ENCODE results near the gene PKD2.
"Not testable (repeated sequence)": the region's sequence is repeated elsewhere in the genome, so short reads cannot be mapped to it uniquely, and the experiment has no call there.

The PKD2 gene

GRCh38 chr4:88014386-88014905 lies 7.0 kb downstream of the PKD2 start:
- peaks cover 20% of the 10 kb centered on the region for H3K4me1 ChIP-seq (ENCODE audit: control insufficient read depth, insufficient read depth, low read length)

GRCh38 chr4:88015659-88016295 lies 8.3 kb downstream of the PKD2 start:
- no peaks in the 10 kb centered on the region for H3K36me3 ChIP-seq (ENCODE audit: control insufficient read depth, insufficient read depth, low read length)
- H3K4me3 ChIP-seq (ENCODE audit: low read depth, low read length) = no peak overlapping the region
- no peaks in the 10 kb centered on the region for H3K9me3 ChIP-seq (ENCODE audit: control insufficient read depth, insufficient read depth, low read length)
- H3K4me1 ChIP-seq (ENCODE audit: control insufficient read depth, insufficient read depth, low read length) = peaks cover 14% of the 10 kb centered on the region
- H3K9ac ChIP-seq (ENCODE audit: low read depth, low read length) = no peak overlapping the region
- no peaks in the 10 kb centered on the region for H3K27me3 ChIP-seq (ENCODE audit: control insufficient read depth, insufficient read depth, low read length)

More at GRCh38 chr4:88014386-88014905, 7.0 kb downstream of the PKD2 start:
- no peak overlapping the region for H3K4me3 ChIP-seq (ENCODE audit: low read depth, low read length)
- H3K9me3 ChIP-seq (ENCODE audit: control insufficient read depth, insufficient read depth, low read length) = no peaks in the 10 kb centered on the region
- no peaks in the 10 kb centered on the region for H3K36me3 ChIP-seq (ENCODE audit: control insufficient read depth, insufficient read depth, low read length)
- no peak overlapping the region for H3K9ac ChIP-seq (ENCODE audit: low read depth, low read length)
- H3K27me3 ChIP-seq (ENCODE audit: control insufficient read depth, insufficient read depth, low read length) = no peaks in the 10 kb centered on the region

DNA sequence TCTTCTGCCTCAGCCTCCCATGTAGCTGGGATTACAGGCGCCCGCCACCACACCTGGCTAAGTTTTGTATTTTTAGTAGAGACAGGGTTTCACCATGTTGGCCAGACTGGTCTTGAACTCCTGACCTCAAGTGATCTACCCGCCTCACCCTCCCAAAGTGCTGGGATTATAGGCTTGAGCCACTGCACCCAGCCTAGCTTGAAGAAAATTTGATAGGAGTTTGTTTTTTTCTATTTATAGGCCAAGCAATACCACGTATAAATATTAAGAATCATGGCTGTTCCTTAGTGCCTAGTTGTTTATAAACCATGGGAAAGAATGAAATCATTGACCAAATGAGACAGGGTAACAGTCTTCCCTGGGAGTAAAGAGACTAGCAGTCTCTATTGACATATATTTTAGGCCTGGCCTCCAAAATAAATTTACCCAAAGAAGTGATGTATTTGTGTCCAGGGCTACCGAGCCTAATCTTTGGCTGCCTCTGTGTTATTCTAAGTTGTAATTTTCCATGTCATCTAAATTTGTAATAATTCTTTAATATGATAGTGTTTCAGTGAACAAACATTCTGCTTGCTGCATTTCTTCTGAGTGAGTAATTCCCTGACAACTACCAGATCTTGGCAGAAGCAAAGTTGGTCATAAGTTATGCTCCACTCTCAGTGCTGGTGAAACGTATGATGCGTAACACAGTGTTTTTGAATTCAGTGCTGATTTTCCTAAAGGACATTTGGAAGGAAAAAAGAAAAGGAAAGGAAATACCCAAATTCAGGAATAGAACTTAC lies 10.3 kb downstream of the PKD2 start:
- no peaks in the 10 kb centered on the region for H3K9me3 ChIP-seq (ENCODE audit: control insufficient read depth, insufficient read depth, low read length)
- H3K4me1 ChIP-seq (ENCODE audit: control insufficient read depth, insufficient read depth, low read length) = peaks cover 10% of the 10 kb centered on the region
- peaks cover 4% of the 10 kb centered on the region for H3K36me3 ChIP-seq (ENCODE audit: control insufficient read depth, insufficient read depth, low read length)
- H3K27me3 ChIP-seq (ENCODE audit: control insufficient read depth, insufficient read depth, low read length) = no peaks in the 10 kb centered on the region
- no peak overlapping the region for H3K9ac ChIP-seq (ENCODE audit: low read depth, low read length)
- H3K4me3 ChIP-seq (ENCODE audit: low read depth, low read length) = no peak overlapping the region

- H3K9ac ChIP-seq (ENCODE audit: low read depth, low read length) = no peak overlapping the region
- H3K36me3 ChIP-seq (ENCODE audit: control insufficient read depth, insufficient read depth, low read length) = peaks cover 4% of the 10 kb centered on the region
- H3K9me3 ChIP-seq (ENCODE audit: control insufficient read depth, insufficient read depth, low read length) = no peaks in the 10 kb centered on the region
- H3K4me3 ChIP-seq (ENCODE audit: low read depth, low read length) = no peak overlapping the region
- peaks cover 4% of the 10 kb centered on the region for H3K4me1 ChIP-seq (ENCODE audit: control insufficient read depth, insufficient read depth, low read length)
- H3K27me3 ChIP-seq (ENCODE audit: control insufficient read depth, insufficient read depth, low read length) = no peaks in the 10 kb centered on the region
Measured at GRCh38 chr4:88018466-88018865, 11.0 kb downstream of the PKD2 start.

- Histone ChIP-seq H3K36me3 (ENCODE audit: control insufficient read depth, insufficient read depth, low read length) (peaks cover 4% of the 10 kb centered on the region), H3K27me3 (ENCODE audit: control insufficient read depth, insufficient read depth, low read length) (no peaks in the 10 kb centered on the region), H3K9ac (ENCODE audit: low read depth, low read length) (no peak overlapping the region), H3K4me3 (ENCODE audit: low read depth, low read length) (no peak overlapping the region), H3K4me1 (ENCODE audit: control insufficient read depth, insufficient read depth, low read length) (no peaks in the 10 kb centered on the region), H3K9me3 (ENCODE audit: control insufficient read depth, insufficient read depth, low read length) (peaks cover 9% of the 10 kb centered on the region)
Measured at GRCh38 chr4:88021824-88022223, 14.4 kb downstream of the PKD2 start.

- Histone ChIP-seq H3K36me3 (ENCODE audit: control insufficient read depth, insufficient read depth, low read length) (peaks cover 7% of the 10 kb centered on the region), H3K27me3 (ENCODE audit: control insufficient read depth, insufficient read depth, low read length) (no peaks in the 10 kb centered on the region), H3K4me3 (ENCODE audit: low read depth, low read length) (no peak overlapping the region), H3K9me3 (ENCODE audit: control insufficient read depth, insufficient read depth, low read length) (peaks cover 9% of the 10 kb centered on the region), H3K9ac (ENCODE audit: low read depth, low read length) (no peak overlapping the region), H3K4me1 (ENCODE audit: control insufficient read depth, insufficient read depth, low read length) (no peaks in the 10 kb centered on the region)
Measured at GRCh38 chr4:88022289-88022688, 14.9 kb downstream of the PKD2 start.

DNA sequence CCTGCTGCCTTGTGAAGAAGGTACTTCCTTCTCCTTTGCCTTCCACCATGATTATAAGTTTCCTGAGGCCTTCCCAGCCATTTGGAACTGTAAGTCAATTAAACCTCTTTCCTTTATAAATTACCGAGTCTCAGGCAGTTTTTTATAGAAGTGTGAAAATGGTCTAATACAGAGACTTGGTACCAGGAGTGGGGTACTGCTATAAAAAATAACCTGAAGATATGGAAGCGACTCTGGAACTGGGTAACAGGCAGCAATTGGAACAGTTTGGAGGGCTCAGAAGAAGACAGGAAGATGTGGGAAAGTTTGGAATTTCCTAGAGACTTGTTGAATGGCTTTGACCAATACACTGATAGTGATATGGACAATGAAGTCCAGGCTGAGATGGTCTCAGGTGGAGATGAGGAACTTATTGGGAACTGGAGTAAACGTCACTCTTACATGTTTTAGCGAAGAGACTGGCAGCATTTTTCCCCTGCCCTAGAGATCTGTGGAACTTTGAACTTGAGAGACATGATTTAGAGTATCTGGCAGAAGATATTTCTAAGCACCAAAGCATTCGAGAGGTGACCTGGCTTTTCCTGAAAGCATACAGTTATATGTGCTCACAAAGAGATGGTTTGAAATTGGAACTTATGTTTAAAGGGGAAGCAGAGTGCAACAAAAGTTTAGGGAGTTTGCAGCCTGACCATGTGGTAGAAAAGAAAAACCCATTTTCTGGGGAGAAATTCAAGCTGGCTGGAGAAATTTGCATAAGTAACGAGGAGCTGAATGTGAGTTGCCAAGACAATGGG lies 18.6 kb downstream of the PKD2 start:
- H3K36me3 ChIP-seq (ENCODE audit: control insufficient read depth, insufficient read depth, low read length) = peaks cover 12% of the 10 kb centered on the region
- H3K9me3 ChIP-seq (ENCODE audit: control insufficient read depth, insufficient read depth, low read length); H3K4me1 ChIP-seq (ENCODE audit: control insufficient read depth, insufficient read depth, low read length); H3K4me3 ChIP-seq (ENCODE audit: low read depth, low read length); H3K9ac ChIP-seq (ENCODE audit: low read depth, low read length); H3K27me3 ChIP-seq (ENCODE audit: control insufficient read depth, insufficient read depth, low read length): not testable (repeated sequence)

GRCh38 chr4:88027611-88028608 lies 20.5 kb downstream of the PKD2 start:
- H3K9me3 ChIP-seq (ENCODE audit: control insufficient read depth, insufficient read depth, low read length) = peaks cover 9% of the 10 kb centered on the region
- H3K27me3 ChIP-seq (ENCODE audit: control insufficient read depth, insufficient read depth, low read length) = no peaks in the 10 kb centered on the region
- peaks cover 8% of the 10 kb centered on the region for H3K36me3 ChIP-seq (ENCODE audit: control insufficient read depth, insufficient read depth, low read length)
- no peaks in the 10 kb centered on the region for H3K4me1 ChIP-seq (ENCODE audit: control insufficient read depth, insufficient read depth, low read length)
- no peak overlapping the region for H3K9ac ChIP-seq (ENCODE audit: low read depth, low read length)
- H3K4me3 ChIP-seq (ENCODE audit: low read depth, low read length) = no peak overlapping the region

DNA sequence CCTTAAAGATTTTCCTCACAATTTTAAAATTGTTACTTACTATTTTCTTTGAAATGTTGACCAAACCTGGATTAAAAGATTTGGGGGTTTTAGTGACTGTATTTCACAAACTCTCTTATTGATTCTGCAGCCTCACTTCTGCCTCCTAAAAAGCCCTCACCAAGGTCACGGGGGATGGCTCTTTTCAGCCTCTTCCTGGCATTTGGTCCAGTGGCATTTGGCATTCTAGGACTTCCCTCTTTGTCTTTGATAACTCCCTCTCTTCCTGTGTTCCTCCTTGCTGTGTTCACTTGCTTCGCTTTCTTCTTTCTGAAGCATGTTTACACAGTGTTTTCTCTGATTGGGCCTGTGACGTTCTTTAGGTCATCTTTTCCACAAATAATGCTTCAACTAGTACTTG lies 21.5 kb downstream of the PKD2 start:
- Histone ChIP-seq H3K9ac (ENCODE audit: low read depth, low read length) (no peak overlapping the region), H3K36me3 (ENCODE audit: control insufficient read depth, insufficient read depth, low read length) (peaks cover 8% of the 10 kb centered on the region), H3K4me1 (ENCODE audit: control insufficient read depth, insufficient read depth, low read length) (no peaks in the 10 kb centered on the region), H3K9me3 (ENCODE audit: control insufficient read depth, insufficient read depth, low read length) (peaks cover 9% of the 10 kb centered on the region), H3K27me3 (ENCODE audit: control insufficient read depth, insufficient read depth, low read length) (no peaks in the 10 kb centered on the region), H3K4me3 (ENCODE audit: low read depth, low read length) (no peak overlapping the region)

DNA sequence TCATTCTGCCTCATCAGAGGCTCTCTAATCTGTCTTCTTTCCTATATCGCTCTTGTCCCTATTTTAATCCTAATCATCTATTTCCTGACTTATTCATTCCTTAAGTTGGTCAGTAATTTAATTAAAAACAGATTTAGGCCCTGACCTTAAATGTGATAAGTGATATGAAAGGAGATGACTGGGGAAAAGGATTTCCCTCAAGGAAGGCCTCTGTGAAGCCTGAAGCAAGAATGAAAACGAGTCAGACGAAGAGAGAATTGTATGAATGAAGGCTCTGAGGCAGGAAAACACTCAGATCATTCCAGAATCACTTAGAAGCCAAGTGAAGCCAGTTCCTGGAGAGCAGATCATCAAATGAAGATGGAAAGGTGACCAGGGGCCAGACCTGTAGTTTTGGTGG lies 22.1 kb downstream of the PKD2 start:
- H3K9ac ChIP-seq (ENCODE audit: low read depth, low read length) = no peak overlapping the region
- no peaks in the 10 kb centered on the region for H3K27me3 ChIP-seq (ENCODE audit: control insufficient read depth, insufficient read depth, low read length)
- peaks cover 8% of the 10 kb centered on the region for H3K36me3 ChIP-seq (ENCODE audit: control insufficient read depth, insufficient read depth, low read length)
- no peak overlapping the region for H3K4me3 ChIP-seq (ENCODE audit: low read depth, low read length)
- H3K4me1 ChIP-seq (ENCODE audit: control insufficient read depth, insufficient read depth, low read length) = no peaks in the 10 kb centered on the region
- peaks cover 9% of the 10 kb centered on the region for H3K9me3 ChIP-seq (ENCODE audit: control insufficient read depth, insufficient read depth, low read length)
